ENCODE data around the gene STAT5B.

DNA sequence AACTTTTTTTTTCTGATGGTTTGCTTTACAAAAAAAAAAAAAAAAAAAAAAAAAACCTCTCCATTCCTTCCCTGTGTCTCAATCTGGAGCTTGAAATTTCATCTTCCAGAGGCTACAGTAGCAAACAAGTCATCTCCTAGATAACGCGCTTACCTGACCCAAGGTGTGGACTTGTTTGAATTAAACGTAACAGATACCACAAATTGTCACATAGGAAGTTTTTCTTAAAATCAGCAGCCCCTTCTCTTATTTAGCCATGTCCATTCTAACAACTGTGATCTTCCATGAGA lies 2.0 kb downstream of the STAT5B start:
- TF ChIP-seq SIN3A (conservative IDR thresholded peaks at IDR 0.05 in 1 of 2, IDR thresholded peaks at IDR 0.05 in 1 of 2; ENCODE audit: low read depth in 1 of 2, low read length in 2 of 2) = no peak
- TF ChIP-seq POLR2AphosphoS5 (IDR thresholded peaks at IDR 0.05; ENCODE audit: low read depth, low read length) = no peak
- TF ChIP-seq, protein P1, sequence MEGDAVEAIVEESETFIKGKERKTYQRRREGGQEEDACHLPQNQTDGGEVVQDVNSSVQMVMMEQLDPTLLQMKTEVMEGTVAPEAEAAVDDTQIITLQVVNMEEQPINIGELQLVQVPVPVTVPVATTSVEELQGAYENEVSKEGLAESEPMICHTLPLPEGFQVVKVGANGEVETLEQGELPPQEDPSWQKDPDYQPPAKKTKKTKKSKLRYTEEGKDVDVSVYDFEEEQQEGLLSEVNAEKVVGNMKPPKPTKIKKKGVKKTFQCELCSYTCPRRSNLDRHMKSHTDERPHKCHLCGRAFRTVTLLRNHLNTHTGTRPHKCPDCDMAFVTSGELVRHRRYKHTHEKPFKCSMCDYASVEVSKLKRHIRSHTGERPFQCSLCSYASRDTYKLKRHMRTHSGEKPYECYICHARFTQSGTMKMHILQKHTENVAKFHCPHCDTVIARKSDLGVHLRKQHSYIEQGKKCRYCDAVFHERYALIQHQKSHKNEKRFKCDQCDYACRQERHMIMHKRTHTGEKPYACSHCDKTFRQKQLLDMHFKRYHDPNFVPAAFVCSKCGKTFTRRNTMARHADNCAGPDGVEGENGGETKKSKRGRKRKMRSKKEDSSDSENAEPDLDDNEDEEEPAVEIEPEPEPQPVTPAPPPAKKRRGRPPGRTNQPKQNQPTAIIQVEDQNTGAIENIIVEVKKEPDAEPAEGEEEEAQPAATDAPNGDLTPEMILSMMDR (IDR thresholded peaks at IDR 0.05; ENCODE audit: control extremely low read depth in 1 of 3, insufficient read depth in 1 of 3, low read depth in 1 of 3, low read length in 3 of 3) = no peak
- TF ChIP-seq SIRT6 (IDR thresholded peaks at IDR 0.05; ENCODE audit: low read length) = no peak

Data from H1 (cell line).